Subcutaneous adipose tissue (tissue), 4 donors: ENCODE data around the gene SLC35F4. TPM values are rescaled to one million over a fixed set of nuclear protein-coding genes. Genes with fewer than 3 reads are reported as not detected.

Experiments used
- CTCF ChIP-seq: fragments of 450-650 bp; IDR thresholded peaks from one replicate; pipeline ENCODE4 v1.5.1; 2016; ENCODE audit warnings: low read depth, mild to moderate bottlenecking, control low read depth, antibody characterized with exemption, moderate library complexity
- total RNA-seq, 4 donors: library from RNA; depleted of rRNA; stranded (reverse); fragments of >200 nt; gene quantifications; one replicate each; pipeline ENCODE4 v1.1.0, GENCODE V29; 2016

SLC35F4 gene
- total RNA-seq, 4 donors from 2014 or later = not detected

GRCh38 chr14:57560681-57561080, 305.2 kb downstream of the SLC35F4 start:
- no peak for TF ChIP-seq CTCF

DNA sequence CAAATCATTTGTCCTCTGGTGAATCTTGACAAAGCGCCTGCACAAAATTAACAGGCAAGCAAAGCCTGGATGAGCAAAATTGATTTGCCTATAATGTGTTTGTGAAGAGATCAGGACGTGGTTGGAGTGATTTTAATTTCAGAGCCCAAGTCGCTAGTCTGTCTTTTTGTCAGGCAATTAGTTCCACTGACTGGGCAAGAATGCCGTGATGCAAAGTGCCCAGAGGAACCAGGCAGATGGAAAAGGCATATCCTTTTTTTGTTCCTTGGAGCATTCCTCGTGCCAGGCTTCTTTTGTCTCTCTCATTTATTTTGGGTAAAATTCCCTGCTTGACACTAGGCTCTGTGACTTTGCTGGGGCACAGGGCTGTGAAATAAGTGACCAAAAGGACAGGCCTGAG, 306.3 kb downstream of the SLC35F4 start:
- TF ChIP-seq CTCF = no peak

- TF ChIP-seq CTCF = no peak
Observed at GRCh38 chr14:57549765-57550420, 316.0 kb downstream of the SLC35F4 start.

GRCh38 chr14:57549016-57549564, 316.8 kb downstream of the SLC35F4 start:
- TF ChIP-seq CTCF = no peak

DNA sequence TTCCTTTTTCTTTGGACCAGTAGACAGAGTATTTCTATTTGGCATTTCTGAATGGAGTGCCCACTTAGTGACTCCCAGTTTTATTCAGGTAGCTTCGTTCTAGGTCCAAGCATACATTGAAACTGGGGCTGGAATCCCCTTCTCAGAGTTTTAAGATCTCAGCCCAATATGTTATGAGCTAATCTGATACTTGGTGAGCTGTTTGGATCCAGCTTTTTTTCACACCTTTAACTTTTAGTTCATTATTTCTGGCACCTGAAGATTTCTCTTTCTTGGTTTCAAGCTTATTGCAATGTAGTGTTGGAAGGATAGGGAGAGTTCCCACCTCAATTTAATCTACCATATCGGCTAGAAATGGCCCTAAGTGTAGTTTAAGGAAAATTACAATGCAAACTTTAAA, 318.8 kb downstream of the SLC35F4 start:
- TF ChIP-seq CTCF = no peak

DNA sequence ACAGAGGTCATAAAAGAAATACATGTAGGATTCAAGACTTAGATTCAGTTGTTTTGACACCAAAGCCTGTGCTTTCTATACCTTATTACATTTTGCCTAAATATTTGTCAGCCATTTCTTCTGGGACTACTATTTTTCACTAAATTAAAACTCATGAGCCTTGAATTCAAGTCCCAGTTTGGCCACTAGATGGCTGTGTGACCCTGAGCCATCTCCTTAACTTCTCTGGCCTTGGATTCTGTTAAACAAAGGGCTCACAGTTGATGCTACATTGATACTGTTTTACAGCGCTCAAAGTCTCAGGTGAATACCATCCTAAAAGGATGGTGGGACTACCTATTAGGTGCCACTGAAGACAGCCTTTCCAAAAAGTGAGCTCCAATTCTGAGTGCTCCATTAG, 332.7 kb downstream of the SLC35F4 start:
- no peak for TF ChIP-seq CTCF

- TF ChIP-seq CTCF = no peak
Observed at GRCh38 chr14:57530571-57530970, 335.3 kb downstream of the SLC35F4 start.
